Brain pericyte (primary cell): ENCODE results near the gene DNAJC3.

Experiments used
- DNase-seq: peaks from one replicate; pipeline ENCODE4 v3.0.0-alpha.2; 2012; ENCODE audit warnings: low read depth, low spot score

DNAJC3 gene

GRCh38 chr13:95841894-95842293 is 165.0 kb downstream of the DNAJC3 start:
- no peak for DNase-seq

- no peak for DNase-seq
Measured at GRCh38 chr13:95842898-95843297, 166.0 kb downstream of the DNAJC3 start.
